K562 (cell line): ENCODE results near the gene CCDC9B. TPM values are rescaled to one million over a fixed set of nuclear protein-coding genes. Genes with fewer than 3 reads are reported as not detected.

Source experiments
- ATAC-seq: fragments of 200-7000 bp; cut with Tn5 transposase; 3 replicates; pipeline ENCODE4 v1.9.1; 2020; ENCODE audit warnings: moderate library complexity
- BruUV-seq: library from RNA; stranded (reverse); fragments of 400-500 nt; replicated peaks from 2 replicates; lab custom pipeline; 2021; lab: Mats Ljungman, UMichigan
- CTCF ChIA-PET: fragments of 300-600 bp; formaldehyde crosslinking; extraction: SDS; loops from one replicate; lab custom pipeline; 2021; ENCODE audit warnings: low intra/inter-chr PET ratio; lab: Yijun Ruan, JAX
- POLR2A ChIA-PET: fragments of 300-600, 350-650 bp; sonication (Branson Sonifier 250); formaldehyde crosslinking; extraction: SDS; loops from one replicate; lab custom pipeline; 2021; ENCODE audit warnings: antibody characterized with exemption, inconsistent platforms; lab: Yijun Ruan, JAX
- DNase-seq, 4 experiments: peaks; one replicate each; pipeline versions ENCODE4 v3.0.0 to v3.0.0-alpha.2; 2011 to 2018; ENCODE audit warnings: low spot score in 3 of 4, mixed read lengths in 3 of 4; ENCODE audit errors: extremely low read depth in 1 of 4
- FAIRE-seq: peaks from 2 replicates; lab custom pipeline; 2011; peaks lifted over from hg19 to GRCh38; lab: Jason Lieb, UNC
- H2AFZ ChIP-seq: 2 replicates; pipeline ENCODE4 v1.6.0; 2011; ENCODE audit warnings: low read depth, low read length, control low read depth, inconsistent platforms
- H3K27ac ChIP-seq: fragments of 200-600 bp; 3 replicates; pipeline ENCODE4 v1.8.0; 2011; ENCODE audit warnings: low read depth, mild to moderate bottlenecking, control low read depth, inconsistent platforms, low read length, moderate library complexity, mixed read lengths; ENCODE audit errors: extremely low read depth
- H3K27me3 ChIP-seq, 2 experiments: fragments of 300-600 bp in 1 of 2; 2 replicates in 1 of 2; 3 replicates in 1 of 2; pipeline versions ENCODE4 v1.6.0 to v1.8.0; 2011; ENCODE audit warnings: inconsistent platforms in 2 of 2, low read length in 2 of 2, mild to moderate bottlenecking in 1 of 2, mixed read lengths in 1 of 2, moderate library complexity in 1 of 2; ENCODE audit not compliant: control insufficient read depth in 2 of 2, insufficient read depth in 2 of 2
- H3K36me3 ChIP-seq: fragments of 300-600 bp; 3 replicates; pipeline ENCODE4 v1.8.0; 2011; ENCODE audit warnings: mild to moderate bottlenecking, low read length, inconsistent platforms; ENCODE audit not compliant: control insufficient read depth, insufficient read depth
- H3K4me1 ChIP-seq, 2 experiments: fragments of 200-600 bp in 1 of 2; replicated peaks in 1 of 2; 2 replicates in 1 of 2; 3 replicates in 1 of 2; pipeline versions ENCODE4 v1.5.1 to v1.8.0; 2011; ENCODE audit warnings: inconsistent platforms in 2 of 2, low read length in 2 of 2, mild to moderate bottlenecking in 1 of 2, mixed read lengths in 1 of 2, moderate library complexity in 1 of 2; ENCODE audit not compliant: control insufficient read depth in 2 of 2, insufficient read depth in 2 of 2
- H3K4me2 ChIP-seq: 2 replicates; pipeline ENCODE4 v1.6.1; 2011; ENCODE audit warnings: low read length, control low read depth, inconsistent platforms, mixed read lengths; ENCODE audit not compliant: insufficient read depth
- H3K4me3 ChIP-seq: fragments of 200-600 bp; sonication (generic), shearing (Covaris generic); 2 replicates; pipeline ENCODE4 v1.5.1; 2016; ENCODE audit warnings: control low read depth, inconsistent platforms
- H3K79me2 ChIP-seq: fragments of 200-600 bp; 3 replicates; pipeline ENCODE4 v1.8.0; 2011; ENCODE audit warnings: low read length, inconsistent platforms; ENCODE audit not compliant: control insufficient read depth, insufficient read depth
- H3K9ac ChIP-seq, 2 experiments: 2 replicates each; pipeline versions ENCODE4 v1.6.0 to v1.6.1; 2011; ENCODE audit warnings: low read depth in 2 of 2, low read length in 2 of 2, control low read depth in 1 of 2, inconsistent platforms in 1 of 2, mild to moderate bottlenecking in 1 of 2, mixed read lengths in 1 of 2; ENCODE audit not compliant: insufficient read depth in 1 of 2
- H3K9me1 ChIP-seq: one replicate; pipeline ENCODE4 v1.6.0; 2011; ENCODE audit warnings: inconsistent platforms, mild to moderate bottlenecking, low read length, moderate library complexity; ENCODE audit not compliant: control insufficient read depth, insufficient read depth
- H3K9me3 ChIP-seq: replicated peaks from 2 replicates; pipeline ENCODE4 v1.5.1; 2011; ENCODE audit warnings: low read depth, low read length, inconsistent platforms; ENCODE audit not compliant: control insufficient read depth, insufficient read depth
- H4K20me1 ChIP-seq: replicated peaks from 2 replicates; pipeline ENCODE4 v1.6.1; 2011; ENCODE audit warnings: low read length, inconsistent platforms, mixed read lengths; ENCODE audit not compliant: control insufficient read depth, insufficient read depth
- AFF1 ChIP-seq, 2 experiments: fragments of 450-650 bp; IDR thresholded peaks; 2 replicates each; pipeline ENCODE4 v1.6.1; 2018; ENCODE audit warnings: mild to moderate bottlenecking in 2 of 2, low read depth in 1 of 2; ENCODE audit not compliant: partially characterized antibody in 2 of 2
- ASH1L ChIP-seq: fragments of 450-650 bp; IDR thresholded peaks from 2 replicates; pipeline ENCODE4 v1.6.1; 2018; ENCODE audit warnings: borderline replicate concordance, mild to moderate bottlenecking, low read depth; ENCODE audit not compliant: partially characterized antibody
- DNMT1 ChIP-seq: fragments of 450-650 bp; IDR thresholded peaks from 2 replicates; pipeline ENCODE4 v1.6.1; 2016; ENCODE audit warnings: antibody characterized with exemption, mild to moderate bottlenecking
- FOXP1 ChIP-seq: sonication (generic); formaldehyde crosslinking; IDR thresholded peaks from 2 replicates; pipeline ENCODE4 v1.8.0; 2022; ENCODE audit warnings: mild to moderate bottlenecking, missing genetic modification reagents
- GTF2A2 ChIP-seq: IDR thresholded peaks from 2 replicates; pipeline ENCODE4 v1.6.1; 2016; ENCODE audit warnings: mild to moderate bottlenecking, missing genetic modification characterization, missing compliant biosample characterization
- HMBOX1 ChIP-seq: sonication (generic); IDR thresholded peaks from 2 replicates; pipeline ENCODE4 v1.6.1; 2016
- HNRNPH1 ChIP-seq: fragments of 200-400 bp; formaldehyde crosslinking; optimal IDR thresholded peaks from 2 replicates; pipeline ENCODE3; 2017; ENCODE audit warnings: low read depth, mild to moderate bottlenecking, low read length, moderate library complexity
- NUFIP1 ChIP-seq: fragments of 450-650 bp; IDR thresholded peaks from 2 replicates; pipeline ENCODE4 v1.6.1; 2018; ENCODE audit not compliant: partially characterized antibody
- RCOR1 ChIP-seq, 2 experiments: IDR thresholded peaks; 2 replicates each; pipeline ENCODE4 v1.6.1; 2012; ENCODE audit warnings: low read depth in 2 of 2, low read length in 2 of 2, borderline replicate concordance in 1 of 2, improper control_type of control experiment in 1 of 2
- SFPQ ChIP-seq: fragments of 200-400 bp; formaldehyde crosslinking; IDR thresholded peaks from 2 replicates; pipeline ENCODE4 v1.6.1; 2017; ENCODE audit warnings: mild to moderate bottlenecking, low read depth, low read length, moderate library complexity
- STAT5B ChIP-seq: fragments of 250-450 bp; sonication (Bioruptor Pico); IDR thresholded peaks from 2 replicates; pipeline ENCODE4 v1.8.0; 2021; ENCODE audit warnings: mild to moderate bottlenecking, inconsistent platforms
- TBL1XR1 ChIP-seq, 2 experiments: IDR thresholded peaks; 2 replicates each; pipeline ENCODE4 v1.6.1; 2012; ENCODE audit warnings: improper control_type of control experiment in 2 of 2, low read length in 2 of 2, mild to moderate bottlenecking in 1 of 2
- ZNF280B ChIP-seq: fragments of 250-450 bp; sonication (Bioruptor Pico); IDR thresholded peaks from 2 replicates; pipeline ENCODE4 v1.5.1; 2021; ENCODE audit warnings: mild to moderate bottlenecking
- in situ Hi-C: fragments of 300-500 bp; cut with MboI; formaldehyde crosslinking; loops from 4 replicates; pipeline ENCODE4 v1.15.0; 2018; ENCODE audit warnings: inconsistent platforms, mixed read lengths
- intact Hi-C: fragments of 100-400 bp; cut with micrococcal nuclease; formaldehyde crosslinking; loops from 2 replicates; pipeline ENCODE4 v1.14.2; 2022
- polyA plus RNA-seq, 8 experiments: library from polyadenylated mRNA; depleted of rRNA in 4 of 8; stranded (reverse) in 5 of 8; unstranded in 3 of 8; fragments of >200 nt; fragmentation: Nextera tagmentation in 2 of 8; fragmentation: Illumina TruSeq in 1 of 8; extraction: Ambion mirVana in 2 of 8; extraction: Trizol in 1 of 8; gene quantifications; 2 replicates each; pipeline versions ENCODE4 v1.2.1 to v1.2.3, GENCODE V29; 2011 to 2014; ENCODE audit warnings: inconsistent platforms in 1 of 8, missing spikeins in 1 of 8
- total RNA-seq, 7 experiments: library from RNA; depleted of rRNA in 6 of 7; stranded (reverse); fragments of >200 nt in 6 of 7; fragmentation: Illumina TruSeq in 2 of 7; extraction: Trizol in 2 of 7; gene quantifications; 2 replicates each; pipeline versions ENCODE4 v1.2.1 to v1.2.3, GENCODE V29; 2011 to 2021; ENCODE audit warnings: low replicate concordance in 1 of 7

Gene CCDC9B
- total and polyA plus RNA-seq, 9 of the 15 experiments (the other 6 are each of a cell fraction or from before 2014, with no cell fraction given): 0.01 to 0.47 (median 0.15) TPM; not detected in 1

GRCh38 chr15:40293006-40293405 lies 47.7 kb downstream of the CCDC9B start:
- in situ Hi-C loops: no loop called here
- POLR2A ChIA-PET: interaction anchor here (0.6 to 0.7 kb wide), 2 partner anchors 16 to 86 kb away, joined by 3 to 4 read pairs; no protein-coding TSS in a partner anchor
- FAIRE-seq: no peak

More at GRCh38 chr15:40293006-40293405, 47.7 kb downstream of the CCDC9B start:
- TF ChIP-seq AFF1 (IDR thresholded peaks at IDR 0.05; ENCODE audit: low read depth in 1 of 2, partially characterized antibody in 2 of 2): no peak
- no peak for TF ChIP-seq ZNF280B
- no peak for TF ChIP-seq ASH1L
- TF ChIP-seq DNMT1: no peak
- no peak for TF ChIP-seq FOXP1 (CRISPR knock-in tag)
- TF ChIP-seq RCOR1 (IDR thresholded peaks at IDR 0.05; ENCODE audit: borderline replicate concordance in 1 of 2, low read depth in 2 of 2, low read length in 2 of 2): no peak
- no peak for TF ChIP-seq STAT5B
- TF ChIP-seq HMBOX1: no peak
- TF ChIP-seq HNRNPH1: no peak
- TF ChIP-seq NUFIP1: no peak
- no peak for TF ChIP-seq SFPQ
- no peak for TF ChIP-seq TBL1XR1 (IDR thresholded peaks at IDR 0.05; ENCODE audit: low read length in 2 of 2)
- TF ChIP-seq GTF2A2 (tag): no peak
- CTCF ChIA-PET: no interaction called here
- no peak overlapping the region for H3K4me2 ChIP-seq
- no peak overlapping the region for H3K9ac ChIP-seq
- DNase-seq (no peak), ATAC-seq (no peak)
- H3K27me3 ChIP-seq: peaks cover 3 to 41% of the 10 kb centered on the region in 2 experiments; a peak in 4 of 5 replicates
- H3K9me1 ChIP-seq: no peaks in the 10 kb centered on the region
- no peak overlapping the region for H3K27ac ChIP-seq
- BruUV-seq: no TSS peak
- no peaks in the 10 kb centered on the region for H3K36me3 ChIP-seq
- H3K79me2 ChIP-seq: no peaks in the 10 kb centered on the region
- 0 out of 2 replicates have a peak, but pooled peaks cover 2% of the 10 kb centered on the region for H4K20me1 ChIP-seq
- H2AFZ ChIP-seq: no peak overlapping the region
- H3K4me1 ChIP-seq: peaks cover 0 to 33% of the 10 kb centered on the region in 2 experiments; a peak in 3 of 5 replicates
- H3K9me3 ChIP-seq: no peaks in the 10 kb centered on the region
- intact Hi-C loops: no loop called here
- no peak overlapping the region for H3K4me3 ChIP-seq
